BLaER1 (cell line): ENCODE measurements around the gene KLRF2.

Source experiments
- H3K27ac ChIP-seq: shearing (Covaris generic); formaldehyde crosslinking; 2 replicates; pipeline ENCODE4 v1.8.1; 2022
- H3K27me3 ChIP-seq: shearing (Covaris generic); formaldehyde crosslinking; 2 replicates; pipeline ENCODE4 v1.8.1; 2022
- H3K36me3 ChIP-seq: shearing (Covaris generic); formaldehyde crosslinking; 2 replicates; pipeline ENCODE4 v1.8.1; 2022
- H3K4me1 ChIP-seq: shearing (Covaris generic); formaldehyde crosslinking; 2 replicates; pipeline ENCODE4 v1.8.1; 2022
- H3K4me2 ChIP-seq: shearing (Covaris generic); formaldehyde crosslinking; 2 replicates; pipeline ENCODE4 v1.8.1; 2022
- H3K4me3 ChIP-seq: shearing (Covaris generic); formaldehyde crosslinking; 2 replicates; pipeline ENCODE4 v1.8.1; 2022
- H3K9ac ChIP-seq: shearing (Covaris generic); formaldehyde crosslinking; 2 replicates; pipeline ENCODE4 v1.8.1; 2022
- H3K9me3 ChIP-seq: shearing (Covaris generic); formaldehyde crosslinking; 2 replicates; pipeline ENCODE4 v1.8.1; 2022
- H4K20me1 ChIP-seq: shearing (Covaris generic); formaldehyde crosslinking; 2 replicates; pipeline ENCODE4 v1.8.1; 2022
- Cebpa-rat ChIP-seq: shearing (Covaris generic); IDR thresholded peaks from 2 replicates; pipeline ENCODE4 v1.8.1; 2022

KLRF2 gene

DNA sequence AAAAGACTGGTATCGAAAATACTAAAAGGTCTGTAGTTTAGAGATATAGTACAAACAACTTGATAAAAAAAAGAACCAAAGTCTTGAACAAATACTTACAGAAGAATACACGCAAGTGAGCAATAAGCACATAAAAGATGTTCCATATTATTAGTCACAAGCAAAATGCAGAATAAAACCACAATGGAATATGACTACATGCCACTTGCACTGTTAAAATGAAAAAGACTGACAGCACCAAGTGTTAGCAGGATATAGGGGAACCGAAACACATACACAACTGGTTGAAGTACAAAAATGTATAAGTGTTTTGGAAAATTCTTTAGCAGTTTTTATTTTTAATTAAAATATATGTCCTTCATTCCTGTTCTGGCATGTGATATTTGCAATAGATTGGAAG is 47.3 kb downstream of the KLRF2 start:
- TF ChIP-seq Cebpa-rat: no peak
- Histone ChIP-seq H3K9ac (no peak overlapping the region), H3K27me3 (no peaks in the 10 kb centered on the region)

DNA sequence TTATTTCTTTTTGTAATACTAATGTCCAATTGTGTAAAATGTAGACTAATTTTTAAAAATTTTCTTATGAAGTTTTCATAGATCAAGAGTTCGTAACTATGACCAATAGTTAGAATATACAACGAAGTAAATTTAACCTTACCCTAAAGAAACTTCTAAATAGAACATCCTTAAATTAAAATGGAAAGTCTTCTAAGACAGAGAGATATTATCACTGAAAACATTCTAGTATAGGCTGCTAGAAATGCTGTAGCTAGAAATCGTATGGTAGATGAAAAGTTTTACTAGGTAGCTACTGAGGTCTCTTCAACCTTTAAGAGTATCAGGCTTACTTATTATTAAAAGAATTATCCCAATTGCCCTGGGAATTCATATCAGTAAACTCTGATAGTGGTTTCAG is 50.0 kb downstream of the KLRF2 start:
- no peak for TF ChIP-seq Cebpa-rat
- no peaks in the 10 kb centered on the region for H3K4me1 ChIP-seq

More for the DNA sequence above, 47.3 kb downstream of the KLRF2 start:
- Histone ChIP-seq H3K9me3 (no peaks in the 10 kb centered on the region), H3K36me3 (no peaks in the 10 kb centered on the region), H3K4me3 (no peak overlapping the region), H3K4me1 (no peaks in the 10 kb centered on the region), H3K4me2 (no peak overlapping the region), H4K20me1 (no peaks in the 10 kb centered on the region), H3K27ac (no peak overlapping the region)

DNA sequence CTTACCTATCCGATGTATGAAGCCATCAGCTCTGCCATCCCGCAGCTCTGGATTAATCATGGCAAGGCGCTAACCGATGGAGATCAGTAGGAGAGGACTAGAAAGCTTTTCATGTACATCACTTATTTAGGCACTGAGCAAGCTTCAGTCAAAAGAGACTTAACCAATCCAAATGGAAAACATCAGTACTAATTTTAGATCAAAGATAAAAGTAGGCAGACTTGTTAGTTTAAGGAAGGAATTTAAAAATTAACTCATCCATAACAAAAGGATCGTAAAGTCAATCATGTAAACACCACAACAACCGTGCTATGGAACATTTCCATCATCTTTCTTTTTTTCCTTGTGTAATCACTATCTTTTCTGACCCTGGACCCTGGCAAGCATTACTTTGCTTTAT is 51.0 kb downstream of the KLRF2 start, which contains the start of gene CLEC2A:
Gene CLEC2A (minus strand): TSS at position 101 of the 400 bp plus-strand sequence. CDS start 41 bp downstream, at position 60.
- Histone ChIP-seq H3K27ac (no peak within 1 kb of the TSS), H3K36me3 (no peaks in the 10 kb centered on the region), H3K27me3 (no peaks in the 10 kb centered on the region), H4K20me1 (no peaks in the 10 kb centered on the region), H3K4me1 (no peaks in the 10 kb centered on the region), H3K4me2 (no peak within 1 kb of the TSS), H3K9me3 (no peaks in the 10 kb centered on the region), H3K9ac (no peak within 1 kb of the TSS), H3K4me3 (no peak within 1 kb of the TSS)
- TF ChIP-seq Cebpa-rat: no peak

More for the DNA sequence above, 50.0 kb downstream of the KLRF2 start:
- Histone ChIP-seq H3K4me3 (no peak overlapping the region), H3K9ac (no peak overlapping the region), H4K20me1 (no peaks in the 10 kb centered on the region), H3K36me3 (no peaks in the 10 kb centered on the region), H3K27ac (no peak overlapping the region), H3K4me2 (no peak overlapping the region), H3K27me3 (no peaks in the 10 kb centered on the region), H3K9me3 (no peaks in the 10 kb centered on the region)

- H3K4me3 ChIP-seq: no peak overlapping the region
- no peaks in the 10 kb centered on the region for H4K20me1 ChIP-seq
- no peaks in the 10 kb centered on the region for H3K9me3 ChIP-seq
- H3K27ac ChIP-seq: no peak overlapping the region
- H3K27me3 ChIP-seq: no peaks in the 10 kb centered on the region
- H3K4me1 ChIP-seq: no peaks in the 10 kb centered on the region
- H3K4me2 ChIP-seq: no peak overlapping the region
- H3K9ac ChIP-seq: no peak overlapping the region
- H3K36me3 ChIP-seq: no peaks in the 10 kb centered on the region
- TF ChIP-seq Cebpa-rat: no peak
Observed at GRCh38 chr12:9933958-9934357, 52.7 kb downstream of the KLRF2 start.

GRCh38 chr12:9935026-9935425 is 53.7 kb downstream of the KLRF2 start:
- no peak overlapping the region for H3K4me3 ChIP-seq
- no peaks in the 10 kb centered on the region for H3K36me3 ChIP-seq
- no peaks in the 10 kb centered on the region for H3K27me3 ChIP-seq
- no peaks in the 10 kb centered on the region for H3K4me1 ChIP-seq
- H3K27ac ChIP-seq: no peak overlapping the region
- H3K9me3 ChIP-seq: no peaks in the 10 kb centered on the region
- no peak for TF ChIP-seq Cebpa-rat
- no peak overlapping the region for H3K9ac ChIP-seq
- no peaks in the 10 kb centered on the region for H4K20me1 ChIP-seq
- H3K4me2 ChIP-seq: no peak overlapping the region

- no peak overlapping the region for H3K27ac ChIP-seq
- H3K4me2 ChIP-seq: no peak overlapping the region
- no peak overlapping the region for H3K9ac ChIP-seq
- H3K4me3 ChIP-seq: no peak overlapping the region
- TF ChIP-seq Cebpa-rat: no peak
- no peaks in the 10 kb centered on the region for H3K4me1 ChIP-seq
- no peaks in the 10 kb centered on the region for H3K36me3 ChIP-seq
- H4K20me1 ChIP-seq: no peaks in the 10 kb centered on the region
- H3K9me3 ChIP-seq: no peaks in the 10 kb centered on the region
- no peaks in the 10 kb centered on the region for H3K27me3 ChIP-seq
Observed at GRCh38 chr12:9936591-9936990, 55.3 kb downstream of the KLRF2 start.

DNA sequence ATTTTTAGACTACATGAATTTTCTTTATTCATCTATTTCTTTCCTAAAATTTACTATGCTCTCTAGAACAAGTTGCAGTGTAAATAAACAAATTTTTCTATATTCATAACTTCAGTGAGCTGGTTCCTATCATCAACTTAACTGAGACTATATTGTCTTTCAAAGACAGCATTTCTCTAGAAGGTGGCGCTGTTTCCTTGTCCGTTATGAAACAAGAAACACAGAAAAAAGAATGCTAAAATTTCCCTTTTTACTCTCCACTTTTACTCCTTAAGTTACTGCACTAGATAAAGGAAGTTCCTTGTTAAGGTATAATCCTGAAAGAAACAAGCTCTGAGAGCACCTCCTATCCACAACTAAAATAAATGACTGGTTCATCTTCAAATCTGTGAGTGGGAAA is 59.1 kb downstream of the KLRF2 start:
- Histone ChIP-seq H3K27me3 (peaks cover 7% of the 10 kb centered on the region), H3K9me3 (no peaks in the 10 kb centered on the region), H3K4me1 (peaks cover 14% of the 10 kb centered on the region), H3K4me3 (no peak overlapping the region), H3K27ac (no peak overlapping the region), H3K4me2 (no peak overlapping the region), H3K9ac (no peak overlapping the region), H3K36me3 (no peaks in the 10 kb centered on the region), H4K20me1 (no peaks in the 10 kb centered on the region)
- no peak for TF ChIP-seq Cebpa-rat

DNA sequence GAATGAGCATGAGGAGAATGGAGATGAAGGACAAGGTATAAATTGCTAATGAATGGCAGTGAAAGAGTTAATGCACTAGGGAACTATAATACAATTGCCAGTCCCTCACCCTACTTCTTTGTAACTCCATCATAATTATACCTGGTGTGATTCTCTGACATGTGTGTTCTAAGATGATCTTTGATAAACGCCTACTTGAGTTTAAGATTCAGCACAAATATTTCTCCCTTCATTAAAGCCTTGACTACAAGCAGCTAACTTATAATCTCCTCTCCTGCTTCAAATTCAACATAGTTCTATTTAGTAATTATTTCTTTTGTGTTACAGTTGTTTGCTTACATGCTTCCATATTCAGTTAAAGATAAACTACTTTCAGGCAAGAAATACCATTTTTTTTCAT is 60.5 kb downstream of the KLRF2 start:
- Histone ChIP-seq H3K4me1 (peaks cover 14% of the 10 kb centered on the region), H3K27me3 (peaks cover 7% of the 10 kb centered on the region), H3K4me2 (no peak overlapping the region), H4K20me1 (no peaks in the 10 kb centered on the region), H3K27ac (no peak overlapping the region), H3K9me3 (no peaks in the 10 kb centered on the region), H3K36me3 (no peaks in the 10 kb centered on the region), H3K9ac (no peak overlapping the region), H3K4me3 (no peak overlapping the region)
- no peak for TF ChIP-seq Cebpa-rat

DNA sequence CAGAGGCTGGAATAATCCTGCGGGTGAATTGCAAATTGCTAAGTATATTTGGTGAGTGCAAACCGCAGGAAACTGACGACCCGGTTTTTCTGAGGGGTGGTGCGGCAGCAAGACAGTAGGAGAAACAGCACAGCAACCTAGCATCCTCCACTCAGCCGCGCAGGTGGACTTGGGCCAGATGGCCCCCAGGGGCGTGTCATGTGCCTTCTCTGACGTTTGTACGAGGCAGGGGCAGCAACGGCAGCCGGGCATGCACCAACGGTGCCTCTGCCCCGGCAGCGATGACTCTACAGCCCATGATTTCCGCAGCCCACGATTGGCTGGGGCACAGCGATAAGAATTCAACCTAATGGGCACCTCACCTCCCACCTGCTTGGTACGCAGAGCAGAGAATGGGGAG is 62.0 kb downstream of the KLRF2 start:
- H3K4me3 ChIP-seq: peak overlapping the region; percentile 20; the same call in 1 of the 2 replicates
- peaks cover 14% of the 10 kb centered on the region for H3K4me1 ChIP-seq
- no peak overlapping the region for H3K27ac ChIP-seq
- no peaks in the 10 kb centered on the region for H3K9me3 ChIP-seq
- peaks cover 7% of the 10 kb centered on the region for H3K27me3 ChIP-seq
- no peak overlapping the region for H3K9ac ChIP-seq
- TF ChIP-seq Cebpa-rat: no peak
- H3K4me2 ChIP-seq: peak overlapping the region; percentile 52
- no peaks in the 10 kb centered on the region for H4K20me1 ChIP-seq
- H3K36me3 ChIP-seq: no peaks in the 10 kb centered on the region

DNA sequence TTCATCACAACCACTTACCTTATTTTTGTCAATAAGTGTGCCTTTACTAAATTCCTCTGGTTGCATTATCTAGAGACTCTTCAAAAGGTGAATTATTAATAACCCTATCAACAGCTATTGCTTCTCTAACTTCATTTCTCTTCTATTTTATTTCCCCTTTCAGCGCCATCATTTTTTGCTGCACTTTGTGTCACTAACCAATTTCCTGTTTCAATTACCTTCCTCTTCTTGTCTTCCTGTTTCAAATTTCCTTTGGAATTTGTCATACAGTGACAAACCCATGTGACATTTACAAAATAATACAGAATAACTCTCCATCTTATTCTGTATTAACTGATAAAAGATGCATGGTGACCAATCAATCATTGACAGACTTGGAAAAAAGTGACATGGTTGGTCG is 63.1 kb downstream of the KLRF2 start:
- Histone ChIP-seq H3K4me1 (peaks cover 14% of the 10 kb centered on the region), H3K9me3 (no peaks in the 10 kb centered on the region), H3K9ac (no peak overlapping the region), H4K20me1 (no peaks in the 10 kb centered on the region), H3K27ac (no peak overlapping the region), H3K4me2 (0 out of 2 replicates have a peak overlapping the region, but pooled peaks have one; percentile 16), H3K36me3 (no peaks in the 10 kb centered on the region), H3K4me3 (no peak overlapping the region), H3K27me3 (peaks cover 7% of the 10 kb centered on the region)
- TF ChIP-seq Cebpa-rat: no peak
